HG03066 (cell line): ENCODE data around the gene VASH2.
"Not testable (repeated sequence)": the region's sequence is repeated elsewhere in the genome, so short reads cannot be mapped to it uniquely, and the experiment has no call there.

Experiments
- ATAC-seq: cut with Tn5 transposase; IDR thresholded peaks from one replicate; pipeline ENCODE4 v1.9.1; 2021; ENCODE audit warnings: low read depth; ENCODE audit not compliant: unreplicated experiment

The VASH2 gene

GRCh38 chr1:212977781-212978645 lies 27.7 kb downstream of the VASH2 start:
- ATAC-seq, result no peak

GRCh38 chr1:212979340-212980122 lies 29.2 kb downstream of the VASH2 start:
- ATAC-seq, result peak; percentile 65

GRCh38 chr1:212980123-212980785 lies 29.9 kb downstream of the VASH2 start:
- ATAC-seq, result no peak

- no peak for ATAC-seq
Observed at GRCh38 chr1:212981025-212981495, 30.7 kb downstream of the VASH2 start.

GRCh38 chr1:212981571-212982328 lies 31.4 kb downstream of the VASH2 start:
- ATAC-seq, result peak; percentile 51

- ATAC-seq, result no peak
Observed at GRCh38 chr1:212982430-212983152, 32.2 kb downstream of the VASH2 start.

- no peak for ATAC-seq
Observed at GRCh38 chr1:212983482-212983881, 33.1 kb downstream of the VASH2 start.

- no peak for ATAC-seq
Observed at GRCh38 chr1:212984522-212985291, 34.4 kb downstream of the VASH2 start.

GRCh38 chr1:212986551-212986950 lies 36.2 kb downstream of the VASH2 start:
- ATAC-seq, result no peak

GRCh38 chr1:212987702-212988322 lies 37.5 kb downstream of the VASH2 start:
- no peak for ATAC-seq

- no peak for ATAC-seq
Observed at GRCh38 chr1:212990276-212990675, 39.9 kb downstream of the VASH2 start.

GRCh38 chr1:212993960-212994359 lies 43.6 kb downstream of the VASH2 start:
- ATAC-seq, result not testable (repeated sequence)

GRCh38 chr1:212994926-212995325 lies 44.6 kb downstream of the VASH2 start:
- no peak for ATAC-seq

- ATAC-seq, result no peak
Observed at GRCh38 chr1:213003256-213003655, 52.9 kb downstream of the VASH2 start.

- ATAC-seq, result peak; percentile 94
Observed at GRCh38 chr1:213008564-213008963, 58.2 kb downstream of the VASH2 start.

GRCh38 chr1:213014642-213015041 lies 64.3 kb downstream of the VASH2 start:
- no peak for ATAC-seq

- peak; percentile 92 for ATAC-seq
Observed at GRCh38 chr1:213015099-213016050, 65.0 kb downstream of the VASH2 start, which contains the start of gene ANGEL2. TSS of gene ANGEL2 (minus strand) at chr1:213015867. CDS start at chr1:213015671, 196 bp downstream.
